GM21737 (cell line): ENCODE data around the gene GXYLT2.

Experiments used
- ATAC-seq: cut with Tn5 transposase; IDR thresholded peaks from one replicate; pipeline ENCODE4 v1.9.1; 2021; ENCODE audit warnings: mild to moderate bottlenecking, moderate library complexity; ENCODE audit not compliant: unreplicated experiment

GXYLT2 gene

GRCh38 chr3:72930754-72931153, 42.9 kb downstream of the GXYLT2 start:
- ATAC-seq, result no peak

- no peak for ATAC-seq
Measured at GRCh38 chr3:72932416-72932815, 44.6 kb downstream of the GXYLT2 start.

GRCh38 chr3:72938471-72939265, 50.8 kb downstream of the GXYLT2 start:
- peak; percentile 57 for ATAC-seq

GRCh38 chr3:72941245-72941644, 53.4 kb downstream of the GXYLT2 start:
- no peak for ATAC-seq

GRCh38 chr3:72942427-72942826, 54.6 kb downstream of the GXYLT2 start:
- ATAC-seq, result no peak

- no peak for ATAC-seq
Measured at GRCh38 chr3:72944696-72945095, 56.9 kb downstream of the GXYLT2 start.

- no peak for ATAC-seq
Measured at GRCh38 chr3:72947715-72948490, 60.1 kb downstream of the GXYLT2 start.

- ATAC-seq, result no peak
Measured at GRCh38 chr3:72949016-72949415, 61.2 kb downstream of the GXYLT2 start.

- ATAC-seq, result no peak
Measured at GRCh38 chr3:72950372-72950771, 62.5 kb downstream of the GXYLT2 start.

- ATAC-seq, result no peak
Measured at GRCh38 chr3:72950801-72951200, 63.0 kb downstream of the GXYLT2 start.

GRCh38 chr3:72951259-72951722, 63.4 kb downstream of the GXYLT2 start:
- no peak for ATAC-seq

GRCh38 chr3:72953325-72953956, 65.6 kb downstream of the GXYLT2 start:
- ATAC-seq, result no peak

- ATAC-seq, result no peak
Measured at GRCh38 chr3:72957297-72957696, 69.5 kb downstream of the GXYLT2 start.

GRCh38 chr3:72959336-72959735, 71.5 kb downstream of the GXYLT2 start:
- no peak for ATAC-seq

GRCh38 chr3:72960812-72961518, 73.1 kb downstream of the GXYLT2 start:
- ATAC-seq, result no peak

- no peak for ATAC-seq
Measured at GRCh38 chr3:72961752-72962151, 73.9 kb downstream of the GXYLT2 start.

- ATAC-seq, result no peak
Measured at GRCh38 chr3:72962317-72962716, 74.5 kb downstream of the GXYLT2 start.

GRCh38 chr3:72964633-72965032, 76.8 kb downstream of the GXYLT2 start:
- ATAC-seq, result no peak

- ATAC-seq, result no peak
Measured at GRCh38 chr3:72968266-72968664, 80.4 kb downstream of the GXYLT2 start.

- ATAC-seq, result no peak
Measured at GRCh38 chr3:72969766-72970165, 81.9 kb downstream of the GXYLT2 start.

- no peak for ATAC-seq
Measured at GRCh38 chr3:72970942-72971341, 83.1 kb downstream of the GXYLT2 start.
